GM12872 (cell line): ENCODE data around the gene RND3.

Experiments used
- TF ChIP-seq, protein P1 (sequence below): IDR thresholded peaks from 3 replicates; pipeline ENCODE4 v1.5.1; 2011; ENCODE audit warnings: low read depth, mild to moderate bottlenecking, low read length, moderate library complexity; ENCODE audit not compliant: insufficient read depth

RND3 gene

DNA sequence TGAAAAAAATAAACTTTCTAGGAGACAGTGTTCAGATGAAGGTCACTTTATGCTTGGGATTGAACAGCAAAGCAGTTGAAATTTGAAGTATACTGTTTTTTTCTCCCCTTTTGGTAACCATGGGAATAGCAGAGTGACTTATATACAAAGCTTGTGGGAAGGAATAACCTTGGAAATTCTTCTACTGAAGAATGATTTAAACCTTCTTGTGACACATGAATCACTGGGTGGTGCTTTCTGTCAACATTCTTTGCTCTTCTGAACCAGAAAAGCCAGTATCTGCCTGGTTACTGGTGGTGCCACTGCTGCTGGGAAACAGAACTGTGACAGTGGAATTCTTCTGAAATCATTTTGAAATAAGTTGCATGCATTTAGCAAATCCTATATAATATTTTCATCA is 39.4 kb upstream of the RND3 start:
- TF ChIP-seq, protein P1, sequence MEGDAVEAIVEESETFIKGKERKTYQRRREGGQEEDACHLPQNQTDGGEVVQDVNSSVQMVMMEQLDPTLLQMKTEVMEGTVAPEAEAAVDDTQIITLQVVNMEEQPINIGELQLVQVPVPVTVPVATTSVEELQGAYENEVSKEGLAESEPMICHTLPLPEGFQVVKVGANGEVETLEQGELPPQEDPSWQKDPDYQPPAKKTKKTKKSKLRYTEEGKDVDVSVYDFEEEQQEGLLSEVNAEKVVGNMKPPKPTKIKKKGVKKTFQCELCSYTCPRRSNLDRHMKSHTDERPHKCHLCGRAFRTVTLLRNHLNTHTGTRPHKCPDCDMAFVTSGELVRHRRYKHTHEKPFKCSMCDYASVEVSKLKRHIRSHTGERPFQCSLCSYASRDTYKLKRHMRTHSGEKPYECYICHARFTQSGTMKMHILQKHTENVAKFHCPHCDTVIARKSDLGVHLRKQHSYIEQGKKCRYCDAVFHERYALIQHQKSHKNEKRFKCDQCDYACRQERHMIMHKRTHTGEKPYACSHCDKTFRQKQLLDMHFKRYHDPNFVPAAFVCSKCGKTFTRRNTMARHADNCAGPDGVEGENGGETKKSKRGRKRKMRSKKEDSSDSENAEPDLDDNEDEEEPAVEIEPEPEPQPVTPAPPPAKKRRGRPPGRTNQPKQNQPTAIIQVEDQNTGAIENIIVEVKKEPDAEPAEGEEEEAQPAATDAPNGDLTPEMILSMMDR = no peak

DNA sequence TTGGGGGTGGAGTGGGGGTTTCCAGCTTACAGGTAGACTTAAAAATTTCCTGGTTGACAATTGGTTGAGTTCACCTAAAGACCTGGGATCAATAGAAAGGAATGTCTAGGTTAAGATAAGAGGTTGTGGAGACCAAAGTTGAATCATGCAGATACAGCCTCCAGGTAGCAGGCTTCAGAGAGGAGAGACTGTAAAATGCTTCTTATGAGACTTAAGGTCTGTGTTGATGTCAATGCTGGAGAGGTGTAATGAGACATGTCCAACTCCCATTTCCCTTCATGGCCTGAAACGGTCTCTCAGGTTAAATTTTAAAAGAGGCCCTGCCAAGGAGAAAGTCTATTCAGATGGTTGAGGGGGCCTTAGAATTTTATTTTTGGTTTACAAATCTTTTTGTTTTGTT is 38.5 kb upstream of the RND3 start:
- TF ChIP-seq, protein P1 = no peak

DNA sequence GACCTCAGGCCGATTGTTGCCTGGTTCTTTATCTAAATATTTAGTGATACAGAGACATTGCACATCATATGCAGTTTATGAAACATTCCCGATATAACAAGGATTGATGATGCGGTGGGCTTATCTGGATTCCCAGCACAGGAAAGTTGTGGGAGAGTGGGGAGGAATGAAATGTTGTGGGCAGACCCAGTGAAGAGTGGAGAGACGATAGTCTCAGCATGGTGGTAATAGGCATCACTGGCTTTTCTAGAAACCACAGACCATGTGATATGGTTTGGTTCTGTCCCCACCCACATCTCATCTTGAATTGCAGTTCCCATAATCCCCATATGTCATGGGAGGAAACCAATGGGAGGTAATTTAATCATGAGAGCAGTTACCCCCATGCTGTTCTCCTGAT is 34.8 kb upstream of the RND3 start:
- TF ChIP-seq, protein P1 = no peak

DNA sequence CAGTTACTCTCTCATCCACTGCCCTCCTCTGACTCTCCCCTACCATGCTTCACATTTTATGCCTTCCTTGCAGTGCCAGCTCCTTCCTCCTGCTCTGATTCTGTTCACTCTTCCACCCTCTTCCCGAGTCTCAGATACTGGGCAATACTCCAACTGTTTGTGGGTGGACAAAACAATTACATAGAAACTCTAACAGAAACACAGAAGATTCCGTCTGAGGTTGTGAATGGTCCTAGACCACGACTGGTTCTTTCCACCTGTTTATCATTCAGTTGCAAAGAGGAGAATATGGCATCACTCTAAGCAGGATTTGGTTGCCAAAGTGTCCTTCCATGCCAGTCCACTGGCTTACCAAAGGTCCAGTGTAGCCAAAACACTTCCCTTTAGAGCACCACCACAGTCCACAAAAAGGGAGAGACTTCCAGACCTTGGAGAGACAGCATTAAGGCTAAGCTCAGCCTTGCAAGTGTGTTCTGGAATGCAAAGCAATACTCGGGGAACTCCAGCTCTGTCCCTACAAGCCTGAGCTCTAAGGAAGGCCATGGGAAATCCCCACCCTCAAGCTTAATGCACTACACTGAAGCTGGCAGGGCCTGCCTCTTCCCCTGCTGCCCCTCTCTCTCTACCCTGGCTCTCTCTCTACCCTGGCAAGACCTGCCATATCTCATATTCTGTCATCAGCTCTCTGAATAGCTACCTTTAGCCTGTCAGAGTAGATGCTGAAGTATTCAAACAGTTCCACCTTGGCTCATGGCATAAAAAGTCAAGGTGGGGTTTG is 33.6 kb upstream of the RND3 start:
- TF ChIP-seq, protein P1 = no peak

DNA sequence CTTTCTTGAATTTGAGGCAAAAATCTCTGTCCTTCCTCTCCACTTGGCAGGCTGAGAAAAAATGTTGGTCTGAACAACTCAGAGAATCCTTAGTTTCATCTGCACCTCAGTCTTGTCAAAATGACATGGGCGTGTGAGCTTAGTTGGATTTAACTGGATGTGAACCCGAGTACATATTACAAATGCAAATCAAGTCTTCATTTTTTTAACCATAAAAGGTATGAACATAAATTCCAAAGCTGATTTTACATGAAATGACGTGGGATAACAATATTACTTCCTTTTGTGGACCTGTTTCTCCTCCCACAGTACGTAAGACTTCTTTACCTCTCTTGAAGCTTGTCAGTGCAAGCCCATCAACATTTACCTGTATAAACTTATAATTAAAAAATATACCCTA is 32.6 kb upstream of the RND3 start:
- TF ChIP-seq, protein P1 = no peak

DNA sequence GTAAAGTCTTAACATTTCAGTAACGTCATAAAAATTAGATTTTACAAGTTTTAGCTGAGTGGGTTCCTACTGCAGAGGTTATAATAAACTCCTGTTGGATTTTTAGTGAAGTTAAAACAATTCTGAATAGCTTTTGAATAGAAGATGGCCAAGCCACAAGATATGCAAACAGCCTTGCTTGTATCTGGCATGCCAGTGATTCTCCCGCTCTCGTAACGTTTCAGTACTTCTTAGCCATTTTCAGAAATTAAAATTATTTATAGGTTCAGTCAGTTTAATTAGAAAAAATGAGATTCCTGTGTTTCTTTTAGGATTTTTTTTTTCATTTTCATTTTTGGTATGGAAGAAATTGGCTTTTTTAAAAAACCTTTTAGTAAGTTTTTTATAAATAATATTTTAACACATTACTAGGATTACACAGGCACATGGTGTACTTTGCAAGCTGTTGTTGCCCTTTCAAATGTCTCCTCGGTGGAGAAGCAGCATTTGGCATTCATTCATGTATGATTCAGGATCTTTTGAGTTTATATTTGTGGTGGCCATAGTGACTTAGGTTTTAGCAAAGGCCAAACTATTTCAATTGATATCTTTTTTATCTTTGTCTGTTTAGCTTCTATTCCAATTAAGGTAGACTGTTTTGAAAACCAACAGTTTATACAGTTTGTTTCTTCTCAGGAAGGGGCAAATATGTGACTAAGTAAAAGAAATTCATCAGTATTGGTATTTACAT is 30.6 kb upstream of the RND3 start:
- TF ChIP-seq, protein P1 = no peak

DNA sequence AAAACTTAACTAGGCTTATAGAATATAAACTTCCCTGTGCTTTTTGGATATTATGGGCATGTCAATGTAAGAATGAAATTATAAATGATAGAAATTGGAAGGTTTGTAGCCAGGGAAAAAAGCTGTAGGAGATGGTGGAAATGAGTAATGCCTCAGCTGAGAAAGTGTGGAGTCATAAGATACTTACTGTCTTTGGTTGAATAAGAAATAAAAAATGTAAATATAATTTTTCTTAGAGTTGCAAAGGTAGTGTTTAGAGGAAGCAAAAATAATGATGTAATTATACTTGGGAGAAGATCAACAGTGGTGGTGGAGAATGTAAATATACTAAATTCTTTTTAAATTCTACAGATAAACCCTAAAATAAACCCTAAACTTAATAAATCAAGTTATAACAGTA is 26.2 kb upstream of the RND3 start:
- TF ChIP-seq, protein P1 = no peak
